K562 (cell line): ENCODE data around the gene SHB. TPM values are rescaled to one million over a fixed set of nuclear protein-coding genes. Genes with fewer than 3 reads are reported as not detected.
A peak's percentile ranks its signal among the peaks of the same experiment; 100 is the strongest.

Experiments
- ARID1B ChIP-seq: fragments of 450-650 bp; IDR thresholded peaks from 2 replicates; pipeline ENCODE4 v1.6.1; 2016; ENCODE audit warnings: antibody characterized with exemption, mild to moderate bottlenecking, inconsistent platforms
- ATF1 ChIP-seq, 2 experiments: fragments of 450-650 bp in 1 of 2; IDR thresholded peaks; 2 replicates each; pipeline ENCODE4 v1.6.1; 2016; ENCODE audit warnings: missing compliant biosample characterization in 1 of 2, missing genetic modification characterization in 1 of 2
- BMI1 ChIP-seq: fragments of 150-350 bp; IDR thresholded peaks from 2 replicates; pipeline ENCODE4 v1.6.1; 2014; ENCODE audit warnings: low read length
- BRF1 ChIP-seq: IDR thresholded peaks from 3 replicates; pipeline ENCODE4 v1.6.1; 2011; ENCODE audit warnings: borderline replicate concordance, mild to moderate bottlenecking; ENCODE audit not compliant: insufficient read length; ENCODE audit errors: extremely low read depth
- E2F8 ChIP-seq: fragments of 450-650 bp; IDR thresholded peaks from 2 replicates; pipeline ENCODE4 v1.7.1; 2018; ENCODE audit warnings: mild to moderate bottlenecking, low read depth; ENCODE audit not compliant: partially characterized antibody
- HDAC8 ChIP-seq: fragments of 450-650 bp; IDR thresholded peaks from 2 replicates; pipeline ENCODE4 v1.6.1; 2016; ENCODE audit warnings: mild to moderate bottlenecking, missing genetic modification characterization, moderate library complexity, missing compliant biosample characterization
- KDM4B ChIP-seq, 2 experiments: fragments of 450-650 bp in 1 of 2; sonication (generic) in 1 of 2; IDR thresholded peaks; 2 replicates each; pipeline ENCODE4 v1.6.1; 2016 to 2017; ENCODE audit warnings: borderline replicate concordance in 2 of 2, antibody characterized with exemption in 1 of 2, low read depth in 1 of 2, mild to moderate bottlenecking in 1 of 2
- MTA3 ChIP-seq: fragments of 450-650 bp; formaldehyde crosslinking; IDR thresholded peaks from 2 replicates; pipeline ENCODE4 v1.6.1; 2017; ENCODE audit warnings: mild to moderate bottlenecking, borderline replicate concordance
- PURB ChIP-seq: sonication (generic); formaldehyde crosslinking; IDR thresholded peaks from 2 replicates; pipeline ENCODE4 v1.9.0; 2021; ENCODE audit warnings: low read depth, mild to moderate bottlenecking, missing genetic modification reagents
- STAT5B ChIP-seq: fragments of 250-450 bp; sonication (Bioruptor Pico); IDR thresholded peaks from 2 replicates; pipeline ENCODE4 v1.8.0; 2021; ENCODE audit warnings: mild to moderate bottlenecking, inconsistent platforms
- TAF1 ChIP-seq: IDR thresholded peaks from 2 replicates; pipeline ENCODE4 v1.6.1; 2011; ENCODE audit warnings: mild to moderate bottlenecking, low read length, moderate library complexity; ENCODE audit not compliant: insufficient read depth, control insufficient read depth, severe bottlenecking; ENCODE audit errors: extremely low read depth
- TBP ChIP-seq: optimal IDR thresholded peaks from 2 replicates; pipeline ENCODE3; 2011; ENCODE audit warnings: low read depth, low read length, improper control_type of control experiment
- ZNF311 ChIP-seq: fragments of 250-450 bp; sonication (Bioruptor Pico); IDR thresholded peaks from 2 replicates; pipeline ENCODE4 v1.4.0; 2020; ENCODE audit warnings: mild to moderate bottlenecking, moderate library complexity
- ZNF584 ChIP-seq: fragments of 200-800 bp; sonication (Bioruptor generic); IDR thresholded peaks from 2 replicates; pipeline ENCODE4 v1.6.1; 2016; ENCODE audit warnings: low read depth, mild to moderate bottlenecking, missing genetic modification characterization, missing compliant biosample characterization
- ZNF695 ChIP-seq: fragments of 450-650 bp; formaldehyde crosslinking; IDR thresholded peaks from 2 replicates; pipeline ENCODE4 v1.4.0; 2020; ENCODE audit warnings: mild to moderate bottlenecking, moderate library complexity
- polyA plus RNA-seq, 8 experiments: library from polyadenylated mRNA; depleted of rRNA in 4 of 8; stranded (reverse) in 5 of 8; unstranded in 3 of 8; fragments of >200 nt; fragmentation: Nextera tagmentation in 2 of 8; fragmentation: Illumina TruSeq in 1 of 8; extraction: Ambion mirVana in 2 of 8; extraction: Trizol in 1 of 8; gene quantifications; 2 replicates each; pipeline versions ENCODE4 v1.2.1 to v1.2.3, GENCODE V29; 2011 to 2014; ENCODE audit warnings: inconsistent platforms in 1 of 8, missing spikeins in 1 of 8
- total RNA-seq, 7 experiments: library from RNA; depleted of rRNA in 6 of 7; stranded (reverse); fragments of >200 nt in 6 of 7; fragmentation: Illumina TruSeq in 2 of 7; extraction: Trizol in 2 of 7; gene quantifications; 2 replicates each; pipeline versions ENCODE4 v1.2.1 to v1.2.3, GENCODE V29; 2011 to 2021; ENCODE audit warnings: low replicate concordance in 1 of 7
- TF ChIP-seq, protein P1 (sequence below): fragments of 450-650 bp; formaldehyde crosslinking; IDR thresholded peaks from 2 replicates; pipeline ENCODE4 v1.4.0; 2020; ENCODE audit warnings: mild to moderate bottlenecking, moderate library complexity
- TF ChIP-seq, protein P2 (sequence below), 2 experiments: fragments of 250-450 bp in 1 of 2; fragments of 450-650 bp in 1 of 2; sonication (Bioruptor Pico) in 1 of 2; IDR thresholded peaks; 2 replicates each; pipeline versions ENCODE4 v1.6.1 to v1.8.0; 2016 to 2021; ENCODE audit warnings: mild to moderate bottlenecking in 2 of 2, moderate library complexity in 2 of 2, missing compliant biosample characterization in 1 of 2, missing genetic modification characterization in 1 of 2
- TF ChIP-seq, protein P3 (sequence below): fragments of 250-450 bp; sonication (Bioruptor Pico); IDR thresholded peaks from 2 replicates; pipeline ENCODE4 v1.8.0; 2021; ENCODE audit warnings: moderate library complexity, mild to moderate bottlenecking, inconsistent platforms

The SHB gene
- total and polyA plus RNA-seq, 9 of the 15 experiments (the other 6 are each of a cell fraction or from before 2014, with no cell fraction given) = 0.78 to 16.0 (median 5.3) TPM

DNA sequence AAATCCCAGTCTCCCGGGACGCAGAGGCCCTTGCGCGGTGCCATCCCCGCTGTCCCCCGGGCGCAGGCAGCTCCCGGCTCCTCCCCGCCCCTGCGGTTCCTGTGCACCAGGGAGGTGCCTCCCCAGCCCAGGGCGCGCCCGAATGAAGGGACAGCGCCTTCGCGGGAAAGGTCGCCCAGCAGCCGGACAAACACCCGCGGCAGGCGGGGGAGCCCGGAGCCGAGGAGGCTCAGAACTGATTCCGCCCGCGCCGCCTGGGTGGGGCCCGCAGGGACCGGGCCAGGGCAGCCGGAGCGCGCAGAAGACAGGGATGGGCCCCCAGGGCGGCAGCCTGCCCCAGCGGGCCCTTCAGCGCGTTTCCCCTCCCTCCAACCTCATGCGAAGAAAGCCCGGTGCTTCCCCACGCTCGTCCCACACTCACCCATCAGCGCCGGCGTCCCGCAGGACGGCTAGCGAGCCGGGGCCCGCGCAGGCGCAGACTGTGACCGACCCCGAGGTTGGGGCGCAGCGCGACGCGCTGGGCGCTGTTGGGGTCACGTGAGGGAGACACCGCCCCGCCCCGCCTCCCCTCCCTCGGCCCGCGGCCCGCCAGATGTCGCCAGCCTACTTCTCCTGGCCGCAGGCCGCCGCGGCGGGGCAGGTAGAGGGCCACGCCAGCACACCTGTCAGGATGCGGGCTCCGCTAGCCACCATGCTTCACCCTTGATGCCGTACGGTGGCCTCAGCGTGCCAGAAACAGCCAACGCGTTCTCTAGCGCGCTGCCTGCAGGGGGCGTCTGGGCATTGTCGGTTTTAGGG, 165.2 kb downstream of the SHB start, which contains the start of gene SLC25A51 (continued):
- 0 out of 2 replicates have a peak, but pooled peaks have one; percentile 68 for TF ChIP-seq HDAC8
- no peak for TF ChIP-seq STAT5B
- TF ChIP-seq TAF1 = peak; percentile 68
- TF ChIP-seq KDM4B (IDR thresholded peaks at IDR 0.05; ENCODE audit: borderline replicate concordance in 2 of 2, low read depth in 1 of 2) = 0 out of 4 replicates have a peak, but pooled peaks of 1 of the 2 experiments have one; percentile 85
- peak; percentile 100 for TF ChIP-seq MTA3
- no peak for TF ChIP-seq ZNF695
- TF ChIP-seq ATF1 (CRISPR knock-in tag; IDR thresholded peaks at IDR 0.05) = peak; percentile 64
- TF ChIP-seq ATF1 (tag; IDR thresholded peaks at IDR 0.05) = peak; percentile 95
- no peak for TF ChIP-seq PURB (CRISPR knock-in tag)
- TF ChIP-seq, protein P1, sequence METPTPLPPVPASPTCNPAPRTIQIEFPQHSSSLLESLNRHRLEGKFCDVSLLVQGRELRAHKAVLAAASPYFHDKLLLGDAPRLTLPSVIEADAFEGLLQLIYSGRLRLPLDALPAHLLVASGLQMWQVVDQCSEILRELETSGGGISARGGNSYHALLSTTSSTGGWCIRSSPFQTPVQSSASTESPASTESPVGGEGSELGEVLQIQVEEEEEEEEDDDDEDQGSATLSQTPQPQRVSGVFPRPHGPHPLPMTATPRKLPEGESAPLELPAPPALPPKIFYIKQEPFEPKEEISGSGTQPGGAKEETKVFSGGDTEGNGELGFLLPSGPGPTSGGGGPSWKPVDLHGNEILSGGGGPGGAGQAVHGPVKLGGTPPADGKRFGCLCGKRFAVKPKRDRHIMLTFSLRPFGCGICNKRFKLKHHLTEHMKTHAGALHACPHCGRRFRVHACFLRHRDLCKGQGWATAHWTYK (CRISPR knock-in tag) = peak; percentile 84
- TF ChIP-seq BRF1 = no peak
- peak; percentile 66 for TF ChIP-seq TBP
- peak; percentile 59; the same call in 1 of the 2 replicates for TF ChIP-seq ARID1B
- 0 out of 2 replicates have a peak, but pooled peaks have one; percentile 41 for TF ChIP-seq ZNF311 (CRISPR knock-in tag)
- TF ChIP-seq, protein P2, sequence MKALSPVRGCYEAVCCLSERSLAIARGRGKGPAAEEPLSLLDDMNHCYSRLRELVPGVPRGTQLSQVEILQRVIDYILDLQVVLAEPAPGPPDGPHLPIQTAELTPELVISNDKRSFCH (CRISPR knock-in tag; IDR thresholded peaks at IDR 0.05) = no peak
- TF ChIP-seq, protein P2 (tag; IDR thresholded peaks at IDR 0.05) = peak; percentile 73
- TF ChIP-seq, protein P3, sequence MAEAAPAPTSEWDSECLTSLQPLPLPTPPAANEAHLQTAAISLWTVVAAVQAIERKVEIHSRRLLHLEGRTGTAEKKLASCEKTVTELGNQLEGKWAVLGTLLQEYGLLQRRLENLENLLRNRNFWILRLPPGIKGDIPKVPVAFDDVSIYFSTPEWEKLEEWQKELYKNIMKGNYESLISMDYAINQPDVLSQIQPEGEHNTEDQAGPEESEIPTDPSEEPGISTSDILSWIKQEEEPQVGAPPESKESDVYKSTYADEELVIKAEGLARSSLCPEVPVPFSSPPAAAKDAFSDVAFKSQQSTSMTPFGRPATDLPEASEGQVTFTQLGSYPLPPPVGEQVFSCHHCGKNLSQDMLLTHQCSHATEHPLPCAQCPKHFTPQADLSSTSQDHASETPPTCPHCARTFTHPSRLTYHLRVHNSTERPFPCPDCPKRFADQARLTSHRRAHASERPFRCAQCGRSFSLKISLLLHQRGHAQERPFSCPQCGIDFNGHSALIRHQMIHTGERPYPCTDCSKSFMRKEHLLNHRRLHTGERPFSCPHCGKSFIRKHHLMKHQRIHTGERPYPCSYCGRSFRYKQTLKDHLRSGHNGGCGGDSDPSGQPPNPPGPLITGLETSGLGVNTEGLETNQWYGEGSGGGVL (CRISPR knock-in tag) = no peak
- TF ChIP-seq BMI1 = peak; percentile 43; the same call in 1 of the 2 replicates
- peak; percentile 68 for TF ChIP-seq E2F8
- no peak for TF ChIP-seq ZNF584 (CRISPR knock-in tag)
